CD4-positive, alpha-beta T cell (primary cell): ENCODE data around the gene THAP6. TPM values are rescaled to one million over a fixed set of nuclear protein-coding genes. Genes with fewer than 3 reads are reported as not detected.

Experiments
- ATAC-seq: fragments of 200-7000 bp; cut with Tn5 transposase; one replicate; pipeline ENCODE4 v1.10.0; 2022; ENCODE audit warnings: mild to moderate bottlenecking; ENCODE audit not compliant: poor library complexity
- CTCF ChIA-PET: fragments of 350-600 bp; sonication (Branson Sonifier 250); formaldehyde crosslinking; loops from one replicate; lab custom pipeline; 2021; ENCODE audit warnings: antibody characterized with exemption, inconsistent platforms; lab: Charles Lee
- POLR2A ChIA-PET: fragments of 350-600 bp; sonication (Branson Sonifier 250); formaldehyde crosslinking; loops from one replicate; lab custom pipeline; 2021; ENCODE audit warnings: antibody characterized with exemption, inconsistent platforms; lab: Charles Lee
- DNase-seq, 14 experiments: peaks; one replicate each; pipeline ENCODE4 v3.0.0-alpha.2; 2013 to 2020; ENCODE audit warnings: mixed read lengths in 2 of 14
- H3K27ac ChIP-seq, 2 donors: one replicate each; pipeline versions ENCODE4 v1.5.1 to v1.7.0; 2013; ENCODE audit warnings: low read length in 2 of 2, low read depth in 1 of 2, mild to moderate bottlenecking in 1 of 2
- H3K27me3 ChIP-seq, 2 experiments: 1 replicate in 1 of 2; 2 replicates in 1 of 2; pipeline versions ENCODE4 v1.6.1 to v1.7.0; 2013; ENCODE audit warnings: low read length in 2 of 2, control low read depth in 1 of 2, mild to moderate bottlenecking in 1 of 2, moderate library complexity in 1 of 2; ENCODE audit not compliant: insufficient read depth in 2 of 2, control insufficient read depth in 1 of 2
- H3K36me3 ChIP-seq: one replicate; pipeline ENCODE4 v1.6.1; 2013; ENCODE audit warnings: low read length, control low read depth; ENCODE audit not compliant: insufficient read depth
- H3K4me1 ChIP-seq: one replicate; pipeline ENCODE4 v1.6.1; 2013; ENCODE audit warnings: low read length, control low read depth; ENCODE audit not compliant: insufficient read depth
- H3K4me3 ChIP-seq: one replicate; pipeline ENCODE4 v1.5.1; 2013; ENCODE audit warnings: mild to moderate bottlenecking, low read length, moderate library complexity
- H3K9me3 ChIP-seq, 2 experiments: 1 replicate in 1 of 2; 2 replicates in 1 of 2; pipeline versions ENCODE4 v1.6.1 to v1.7.0; 2013; ENCODE audit warnings: low read length in 2 of 2, mild to moderate bottlenecking in 2 of 2, control low read depth in 1 of 2, moderate library complexity in 1 of 2; ENCODE audit not compliant: control insufficient read depth in 1 of 2, insufficient read depth in 1 of 2
- H3K27ac Mint-ChIP-seq: one replicate; pipeline ENCODE4 v1.8.0; 2020; ENCODE audit warnings: mixed read lengths
- H3K27me3 Mint-ChIP-seq: one replicate; pipeline ENCODE4 v1.8.0; 2021; ENCODE audit warnings: mixed read lengths
- H3K36me3 Mint-ChIP-seq: one replicate; pipeline ENCODE4 v1.8.0; 2021; ENCODE audit warnings: low read depth, mixed read lengths
- H3K4me1 Mint-ChIP-seq: one replicate; pipeline ENCODE4 v1.8.0; 2021; ENCODE audit warnings: low read depth, mixed read lengths
- H3K4me3 Mint-ChIP-seq: one replicate; pipeline ENCODE4 v1.8.0; 2020; ENCODE audit warnings: mild to moderate bottlenecking, mixed read lengths
- H3K9me3 Mint-ChIP-seq: one replicate; pipeline ENCODE4 v1.8.0; 2020; ENCODE audit warnings: mixed read lengths
- intact Hi-C, 2 experiments: fragments of 100-400 bp; cut with DNase I in 1 of 2; cut with micrococcal nuclease in 1 of 2; formaldehyde crosslinking; loops; one replicate each; pipeline versions ENCODE4 v1.15.1 to v1.9.0; 2023 to 2025; cut with DNase I, micrococcal nuclease
- total RNA-seq, 174 experiments: library from RNA in 2 of 174; stranded (reverse) in 2 of 174; gene quantifications; one replicate each; pipeline ENCODE4 v1.2.3 and lab custom pipeline; 2021 to 2026
- TF ChIP-seq, protein P1 (sequence below): fragments of 200-600 bp; IDR thresholded peaks from one replicate; pipeline ENCODE4 v1.8.0; 2022; ENCODE audit warnings: antibody characterized with exemption, mild to moderate bottlenecking

THAP6 gene
- total RNA-seq, 2 experiments from 2014 or later = 19.1 to 22.8 TPM

DNA sequence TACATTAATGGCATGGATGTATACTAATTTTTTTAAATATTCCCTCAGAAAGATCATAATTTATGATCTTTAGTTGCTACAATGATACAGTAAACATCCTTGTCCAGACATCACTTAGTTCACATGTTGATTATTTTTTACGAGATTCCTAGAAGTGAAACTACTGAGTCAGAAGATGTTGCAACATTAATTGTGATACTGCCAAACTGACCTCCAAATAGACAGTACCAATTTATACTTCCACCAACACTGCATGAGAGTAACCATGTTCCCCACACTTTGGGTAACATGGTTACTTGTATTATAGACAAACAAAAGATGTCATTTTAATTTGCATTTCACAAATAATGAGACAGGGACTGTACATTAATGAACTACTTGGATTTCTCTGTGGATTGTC is 19.7 kb upstream of the THAP6 start:
- no peak overlapping the region for H3K4me3 ChIP-seq
- no peak for ATAC-seq
- Mint-ChIP-seq H3K36me3 (peaks cover 89% of the 10 kb centered on the region), H3K4me3 (no peak overlapping the region), H3K27ac (peak overlapping the region; percentile 39), H3K9me3 (no peaks in the 10 kb centered on the region), H3K4me1 (peaks cover 25% of the 10 kb centered on the region), H3K27me3 (no peaks in the 10 kb centered on the region)
- ChIA-PET CTCF (no interaction called here), POLR2A (no interaction called here)
- no peaks in the 10 kb centered on the region for H3K9me3 ChIP-seq
- TF ChIP-seq, protein P1, sequence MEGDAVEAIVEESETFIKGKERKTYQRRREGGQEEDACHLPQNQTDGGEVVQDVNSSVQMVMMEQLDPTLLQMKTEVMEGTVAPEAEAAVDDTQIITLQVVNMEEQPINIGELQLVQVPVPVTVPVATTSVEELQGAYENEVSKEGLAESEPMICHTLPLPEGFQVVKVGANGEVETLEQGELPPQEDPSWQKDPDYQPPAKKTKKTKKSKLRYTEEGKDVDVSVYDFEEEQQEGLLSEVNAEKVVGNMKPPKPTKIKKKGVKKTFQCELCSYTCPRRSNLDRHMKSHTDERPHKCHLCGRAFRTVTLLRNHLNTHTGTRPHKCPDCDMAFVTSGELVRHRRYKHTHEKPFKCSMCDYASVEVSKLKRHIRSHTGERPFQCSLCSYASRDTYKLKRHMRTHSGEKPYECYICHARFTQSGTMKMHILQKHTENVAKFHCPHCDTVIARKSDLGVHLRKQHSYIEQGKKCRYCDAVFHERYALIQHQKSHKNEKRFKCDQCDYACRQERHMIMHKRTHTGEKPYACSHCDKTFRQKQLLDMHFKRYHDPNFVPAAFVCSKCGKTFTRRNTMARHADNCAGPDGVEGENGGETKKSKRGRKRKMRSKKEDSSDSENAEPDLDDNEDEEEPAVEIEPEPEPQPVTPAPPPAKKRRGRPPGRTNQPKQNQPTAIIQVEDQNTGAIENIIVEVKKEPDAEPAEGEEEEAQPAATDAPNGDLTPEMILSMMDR = no peak
- H3K27ac ChIP-seq = no peak overlapping the region
- H3K36me3 ChIP-seq = peaks cover 78% of the 10 kb centered on the region
- H3K4me1 ChIP-seq = no peaks in the 10 kb centered on the region
- no peaks in the 10 kb centered on the region for H3K27me3 ChIP-seq
- peak in 2 of 14 experiments; percentile 10 to 11 for DNase-seq
- intact Hi-C loops = no loop called here

DNA sequence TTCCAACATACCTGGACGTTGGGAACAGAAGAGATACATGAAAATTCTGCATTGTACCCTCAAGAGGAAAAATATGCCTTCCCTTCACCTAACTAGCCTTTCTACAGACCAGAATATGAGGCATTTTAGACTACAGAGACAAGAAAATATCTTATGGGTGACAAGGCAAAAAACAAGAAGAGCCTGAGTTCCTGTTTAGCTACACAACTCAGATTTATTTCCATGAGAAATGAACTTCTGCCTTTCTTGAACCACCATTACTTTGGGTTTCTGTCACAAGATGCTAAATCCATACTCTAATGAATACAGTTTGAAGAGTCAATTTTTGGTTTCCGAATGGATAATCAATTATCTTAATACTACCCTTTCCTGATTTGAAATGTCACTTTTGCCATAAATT is 18.8 kb upstream of the THAP6 start:
- Histone ChIP-seq H3K4me1 (no peaks in the 10 kb centered on the region), H3K27ac (no peak overlapping the region), H3K9me3 (no peaks in the 10 kb centered on the region), H3K4me3 (no peak overlapping the region), H3K27me3 (no peaks in the 10 kb centered on the region), H3K36me3 (peaks cover 78% of the 10 kb centered on the region)
- ChIA-PET CTCF (interaction anchor here (1.2 kb wide), 1 partner anchor 31 kb away, joined by 3 read pairs; no protein-coding TSS in a partner anchor), POLR2A (no interaction called here)
- Mint-ChIP-seq H3K36me3 (peaks cover 89% of the 10 kb centered on the region), H3K27ac (peak overlapping the region; percentile 41), H3K9me3 (no peaks in the 10 kb centered on the region), H3K27me3 (no peaks in the 10 kb centered on the region), H3K4me3 (no peak overlapping the region), H3K4me1 (peaks cover 25% of the 10 kb centered on the region)
- TF ChIP-seq, protein P1 = no peak
- intact Hi-C loops = no loop called here
- ATAC-seq (no peak), DNase-seq (no peak)

GRCh38 chr4:75496406-75496805 is 17.9 kb upstream of the THAP6 start:
- POLR2A ChIA-PET = interaction anchor here (1.4 kb wide), 1 partner anchor 18 kb away, joined by 6 read pairs; the partner anchor contains the start of genes RCHY1 and THAP6
- H3K4me1 Mint-ChIP-seq = peaks cover 25% of the 10 kb centered on the region
- CTCF ChIA-PET = interaction anchor here (1.0 to 1.2 kb wide), 2 partner anchors 17 to 30 kb away, joined by 3 read pairs; no protein-coding TSS in a partner anchor
- TF ChIP-seq, protein P1 = no peak
- H3K9me3 Mint-ChIP-seq = no peaks in the 10 kb centered on the region
- no peaks in the 10 kb centered on the region for H3K27me3 Mint-ChIP-seq
- ATAC-seq = no peak
- no peaks in the 10 kb centered on the region for H3K9me3 ChIP-seq
- H3K4me1 ChIP-seq = no peaks in the 10 kb centered on the region
- no peak overlapping the region for H3K27ac ChIP-seq
- no peak overlapping the region for H3K4me3 ChIP-seq
- peaks cover 70% of the 10 kb centered on the region for H3K36me3 ChIP-seq
- intact Hi-C loops = no loop called here
- H3K27me3 ChIP-seq = no peaks in the 10 kb centered on the region
- no peak for DNase-seq
- no peak overlapping the region for H3K4me3 Mint-ChIP-seq
- peak overlapping the region; percentile 41 for H3K27ac Mint-ChIP-seq
- H3K36me3 Mint-ChIP-seq = peaks cover 89% of the 10 kb centered on the region
